Measurements from ENCODE around the gene FBRSL1.

Gene FBRSL1

GRCh38 chr12:132547205-132547740, 57.3 kb downstream of the FBRSL1 start:
- DNase-seq: no peak

GRCh38 chr12:132548430-132549058, 58.6 kb downstream of the FBRSL1 start:
- DNase-seq: no peak

- DNase-seq: no peak
Measured at GRCh38 chr12:132549059-132549458, 59.1 kb downstream of the FBRSL1 start.

DNA sequence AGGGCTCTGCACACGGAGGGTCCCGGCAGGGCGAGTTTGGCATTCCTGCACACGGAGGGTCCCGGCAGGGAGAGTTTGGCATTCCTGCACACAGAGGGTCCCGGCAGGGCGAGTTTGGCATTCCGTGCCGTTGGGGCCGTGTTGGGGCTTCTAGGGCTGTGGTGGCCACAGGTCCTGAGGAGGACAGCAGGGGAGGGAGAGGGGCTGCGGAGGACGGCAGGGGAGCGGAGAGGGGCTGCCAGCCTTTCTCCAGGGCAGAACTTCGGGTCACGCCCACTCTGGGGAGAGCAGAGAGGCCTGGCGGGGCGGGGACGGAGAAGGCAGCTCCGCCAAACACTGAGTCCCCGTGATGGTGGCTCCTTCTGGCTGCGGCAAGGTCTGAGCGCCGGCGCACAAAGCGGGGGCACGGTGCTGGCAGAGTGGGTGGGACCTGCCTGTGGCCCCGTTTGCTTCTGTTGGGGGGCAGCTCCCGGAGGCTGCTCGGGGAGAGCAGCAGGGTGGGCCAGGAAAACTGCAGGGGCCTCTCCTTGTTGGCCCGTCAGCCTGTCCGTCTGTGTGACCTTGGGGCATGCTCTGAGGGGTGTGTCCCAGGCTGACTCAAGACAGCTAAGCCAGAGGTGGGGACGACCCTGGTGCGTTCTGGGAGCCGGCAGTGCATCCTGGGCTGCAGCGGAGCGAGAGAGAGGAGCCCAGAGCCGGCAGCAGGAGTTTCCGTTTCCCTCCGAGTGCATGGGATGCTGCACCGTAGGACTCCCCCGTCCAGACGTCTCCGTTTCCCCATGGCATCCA, 60.3 kb downstream of the FBRSL1 start:
- no peak for DNase-seq

DNA sequence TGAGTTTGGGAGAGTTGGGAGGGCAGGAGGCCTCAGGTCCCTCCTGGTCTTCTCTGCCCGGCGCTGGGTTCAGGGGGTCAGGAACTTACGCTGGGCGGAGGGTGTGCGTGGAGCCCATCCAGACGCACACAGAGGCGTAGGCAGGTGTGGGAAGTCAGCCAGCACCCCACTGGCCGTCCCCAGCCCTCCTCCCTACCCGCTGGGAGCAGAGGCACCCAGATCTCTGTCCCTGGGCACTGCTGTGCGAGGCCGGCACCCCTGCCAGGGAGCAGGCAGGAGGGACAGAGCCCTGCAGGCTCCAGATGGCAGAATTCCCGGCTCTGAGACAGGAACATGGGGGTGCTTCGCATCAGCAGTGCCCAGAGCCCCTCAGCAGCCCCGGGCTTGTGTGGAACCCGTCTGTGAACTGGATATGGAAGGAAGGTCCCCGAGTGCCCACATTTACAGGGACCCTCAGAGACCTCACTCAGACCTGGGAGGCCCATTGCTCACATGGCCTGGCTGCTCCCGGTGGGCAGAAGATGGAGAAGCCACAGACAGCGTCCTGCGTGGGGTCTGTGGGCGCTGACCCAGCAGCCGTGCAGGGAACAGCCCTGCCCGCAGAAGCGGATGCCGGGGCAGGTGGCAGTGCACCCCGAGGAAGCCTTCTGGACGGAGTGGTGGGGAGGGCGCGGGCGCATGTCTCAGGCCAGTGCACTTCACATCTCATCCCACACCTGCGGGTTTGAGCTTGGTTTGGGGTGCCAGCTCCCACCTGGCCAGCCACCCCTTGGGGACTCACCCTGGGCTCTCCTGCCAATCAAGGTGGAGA, 61.1 kb downstream of the FBRSL1 start:
- DNase-seq: no peak

DNA sequence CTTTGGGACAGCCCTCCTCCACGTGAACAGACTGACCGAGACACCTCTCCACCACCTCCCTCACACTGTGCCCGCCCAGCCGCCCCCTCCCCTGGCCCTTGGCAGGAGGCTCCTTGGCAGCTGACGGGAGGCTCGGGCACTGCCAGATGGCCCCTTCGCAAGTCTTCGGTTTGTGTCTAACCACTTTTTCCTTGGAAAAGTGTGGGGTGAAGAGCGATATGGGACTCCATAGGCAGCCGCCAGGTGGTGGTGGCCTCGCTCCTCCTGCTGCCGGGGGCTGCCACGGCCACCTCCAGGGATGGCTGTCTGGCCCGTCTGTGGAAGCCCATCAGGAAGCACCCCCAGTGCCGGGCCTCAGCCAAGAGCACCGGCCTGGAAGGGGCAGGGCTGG, 61.7 kb downstream of the FBRSL1 start:
- DNase-seq: no peak

DNA sequence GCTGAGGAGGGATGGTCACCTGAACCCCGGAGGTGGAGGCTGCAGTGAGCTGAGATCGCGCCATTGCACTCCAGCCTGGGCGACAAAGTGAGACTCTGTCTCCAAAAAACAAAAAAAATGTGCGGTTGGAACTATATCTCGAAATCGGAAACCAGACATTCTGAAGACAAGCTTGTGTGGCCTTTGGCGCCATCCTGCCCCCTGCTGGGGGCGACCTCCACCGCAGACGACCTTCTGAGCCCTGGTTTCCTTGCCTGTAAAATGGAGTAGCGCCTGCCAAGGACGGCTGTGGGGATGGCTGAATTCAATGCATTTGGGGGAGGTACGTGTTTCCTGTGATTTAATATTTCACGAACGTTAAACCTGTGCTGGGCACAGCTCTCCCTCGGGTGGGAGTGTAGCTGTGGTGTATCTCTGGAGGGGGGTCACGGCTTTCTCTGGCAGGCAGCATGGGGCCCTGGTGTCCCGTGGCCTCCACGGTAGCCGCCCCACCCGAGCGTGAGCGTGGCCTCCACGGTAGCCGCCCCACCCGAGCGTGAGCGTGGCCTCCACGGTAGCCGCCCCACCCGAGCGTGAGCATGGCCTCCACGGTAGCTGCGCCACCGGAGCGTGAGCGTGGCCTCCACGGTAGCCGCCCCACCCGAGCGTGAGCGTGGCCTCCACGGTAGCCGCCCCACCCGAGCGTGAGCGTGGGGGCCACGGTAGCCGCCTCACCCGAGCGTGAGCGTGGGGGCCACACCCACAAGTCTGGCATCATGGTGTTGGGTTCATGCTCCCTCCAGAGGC, 65.1 kb downstream of the FBRSL1 start:
- no peak for DNase-seq

- no peak for DNase-seq
Measured at GRCh38 chr12:132555686-132556085, 65.7 kb downstream of the FBRSL1 start.

- DNase-seq: no peak
Measured at GRCh38 chr12:132556216-132556615, 66.3 kb downstream of the FBRSL1 start.

- no peak for DNase-seq
Measured at GRCh38 chr12:132556801-132557200, 66.8 kb downstream of the FBRSL1 start.

DNA sequence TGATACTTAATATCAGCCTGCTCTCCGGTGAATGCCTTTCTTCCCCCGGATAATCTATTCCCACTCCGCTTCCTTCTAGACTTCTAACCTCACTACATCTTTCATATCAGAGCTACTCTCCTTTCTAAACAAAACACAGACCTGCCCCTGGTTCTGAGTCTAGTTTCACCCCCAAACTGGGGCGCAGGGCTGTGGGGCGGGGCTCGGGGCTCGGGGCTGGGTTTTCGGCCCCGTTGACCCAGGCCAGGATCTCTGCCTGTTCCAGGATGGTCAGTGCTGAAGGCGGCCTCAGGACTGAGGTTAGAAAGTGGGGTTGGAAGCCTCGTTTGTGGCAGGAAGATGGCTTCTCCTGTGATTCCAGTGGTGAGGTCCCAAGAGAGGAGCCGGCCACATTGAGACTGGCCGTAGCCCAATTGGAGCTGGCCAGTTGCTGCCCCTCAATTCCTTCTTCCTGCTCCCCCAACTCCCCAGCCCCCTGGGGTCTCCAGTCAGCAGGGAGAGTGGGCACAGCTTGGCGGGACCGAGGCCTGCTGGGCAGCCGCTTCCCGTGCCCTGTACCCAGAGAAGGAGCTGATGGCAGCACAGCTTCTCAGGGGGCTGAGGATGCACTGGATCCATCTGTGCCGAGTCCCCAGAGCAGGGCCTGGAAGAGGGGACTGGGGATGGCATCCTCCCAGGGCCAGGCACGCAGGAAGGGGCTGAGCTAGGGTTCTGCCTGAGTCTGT, 67.5 kb downstream of the FBRSL1 start:
- no peak for DNase-seq

DNA sequence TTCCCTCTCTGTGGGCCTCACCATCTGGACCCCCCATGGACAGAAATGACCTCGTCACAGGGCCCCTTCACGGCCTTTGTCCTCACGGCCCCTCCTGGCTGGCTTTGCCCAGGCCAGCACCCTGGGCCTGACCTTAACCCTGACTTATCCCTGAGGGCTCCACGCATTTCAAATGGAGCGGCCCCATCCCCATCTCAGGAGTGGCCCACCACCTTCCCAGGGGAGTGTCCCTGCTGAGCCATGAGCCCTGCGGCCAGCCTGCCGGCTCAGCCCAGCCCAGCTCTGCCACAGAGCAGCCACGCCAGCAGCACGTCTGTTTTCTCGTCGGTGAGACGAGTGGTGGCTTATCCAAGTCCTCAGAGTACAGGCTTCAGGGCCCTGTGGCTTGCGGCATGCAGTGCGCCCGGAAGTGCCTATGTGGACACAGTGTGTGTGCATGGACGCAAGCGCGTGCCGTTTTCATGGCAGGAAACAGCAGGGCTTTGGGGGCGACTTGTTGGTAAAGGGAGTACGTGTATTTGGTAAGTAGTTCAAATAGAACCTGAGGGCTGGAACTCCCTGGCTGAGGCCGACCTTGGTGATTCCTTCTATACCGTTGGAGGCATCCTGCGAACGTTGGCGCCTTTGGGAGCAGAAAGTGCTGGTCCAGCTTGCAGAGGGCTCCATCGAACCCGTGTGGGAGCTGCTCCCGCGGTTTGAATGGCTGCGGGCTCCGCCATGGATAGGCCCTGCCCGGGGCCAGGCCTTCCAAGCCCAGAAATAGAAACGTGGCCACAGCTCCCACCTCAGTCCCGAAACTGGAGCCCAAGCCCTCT, 68.3 kb downstream of the FBRSL1 start:
- DNase-seq: no peak

DNA sequence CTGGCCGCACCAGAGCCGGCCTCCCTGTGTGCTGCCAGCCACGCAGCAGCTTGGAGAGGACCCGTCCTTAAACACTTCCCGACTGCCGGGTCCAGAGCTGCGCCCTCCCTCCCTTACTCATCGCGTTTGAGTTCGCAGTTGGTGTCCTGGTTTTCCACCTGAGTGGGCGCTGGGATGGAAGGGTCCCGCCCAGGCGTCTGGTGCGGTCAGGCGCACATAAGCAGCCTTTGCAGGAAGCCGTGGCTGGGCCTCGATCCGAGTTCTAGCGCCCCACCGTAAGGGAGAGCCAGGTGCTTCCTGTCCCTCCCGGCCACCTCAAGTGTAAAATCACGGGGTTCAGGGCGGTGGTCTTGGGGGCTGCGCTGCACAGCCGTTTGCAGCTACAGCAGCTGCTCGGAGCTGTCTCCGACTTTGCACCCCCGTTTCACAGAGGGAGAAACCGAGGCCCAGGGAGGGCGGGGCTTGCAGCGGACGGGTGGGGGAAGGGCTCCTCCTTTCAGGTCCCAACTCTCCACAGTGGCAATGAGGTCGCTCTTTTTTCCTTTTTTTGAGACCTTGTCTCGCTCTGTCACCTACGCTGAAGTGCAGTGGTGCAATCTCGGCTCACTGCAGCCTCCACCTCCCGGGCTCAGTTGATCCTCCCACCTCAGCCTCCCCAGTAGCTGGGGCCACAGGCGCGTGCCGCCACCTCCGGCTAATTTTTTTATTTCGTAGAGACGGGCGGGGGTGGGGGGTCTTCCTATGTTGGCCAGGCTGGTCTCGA, 69.1 kb downstream of the FBRSL1 start:
- no peak for DNase-seq

GRCh38 chr12:132559652-132560363, 69.9 kb downstream of the FBRSL1 start:
- peak; percentile 40 for DNase-seq

DNA sequence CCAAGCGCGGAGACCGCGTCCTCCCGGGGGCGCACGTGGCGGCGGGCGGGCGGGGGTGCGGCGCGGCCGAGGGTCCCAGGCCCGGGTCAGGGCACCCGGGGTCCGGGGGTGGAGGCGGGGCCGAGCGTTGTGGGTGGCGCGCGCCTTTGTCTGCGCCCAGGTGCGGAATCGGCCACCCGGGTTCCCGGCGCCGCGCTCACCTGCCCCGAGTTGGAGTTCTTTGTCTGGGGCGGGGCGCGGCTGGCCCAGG, 70.3 kb downstream of the FBRSL1 start:
- no peak for DNase-seq

GRCh38 chr12:132560614-132561426, 70.9 kb downstream of the FBRSL1 start:
- peak; percentile 68 for DNase-seq

All from NCI-H1092 treated with DMSO at 0.1 percent for 48 hours (cell line).